ENCODE measurements around the gene UST.
"Not testable (repeated sequence)": the region's sequence is repeated elsewhere in the genome, so short reads cannot be mapped to it uniquely, and the experiment has no call there.

UST gene

GRCh38 chr6:148769304-148769968 is 22.6 kb downstream of the UST start:
- DNase-seq = no peak

DNA sequence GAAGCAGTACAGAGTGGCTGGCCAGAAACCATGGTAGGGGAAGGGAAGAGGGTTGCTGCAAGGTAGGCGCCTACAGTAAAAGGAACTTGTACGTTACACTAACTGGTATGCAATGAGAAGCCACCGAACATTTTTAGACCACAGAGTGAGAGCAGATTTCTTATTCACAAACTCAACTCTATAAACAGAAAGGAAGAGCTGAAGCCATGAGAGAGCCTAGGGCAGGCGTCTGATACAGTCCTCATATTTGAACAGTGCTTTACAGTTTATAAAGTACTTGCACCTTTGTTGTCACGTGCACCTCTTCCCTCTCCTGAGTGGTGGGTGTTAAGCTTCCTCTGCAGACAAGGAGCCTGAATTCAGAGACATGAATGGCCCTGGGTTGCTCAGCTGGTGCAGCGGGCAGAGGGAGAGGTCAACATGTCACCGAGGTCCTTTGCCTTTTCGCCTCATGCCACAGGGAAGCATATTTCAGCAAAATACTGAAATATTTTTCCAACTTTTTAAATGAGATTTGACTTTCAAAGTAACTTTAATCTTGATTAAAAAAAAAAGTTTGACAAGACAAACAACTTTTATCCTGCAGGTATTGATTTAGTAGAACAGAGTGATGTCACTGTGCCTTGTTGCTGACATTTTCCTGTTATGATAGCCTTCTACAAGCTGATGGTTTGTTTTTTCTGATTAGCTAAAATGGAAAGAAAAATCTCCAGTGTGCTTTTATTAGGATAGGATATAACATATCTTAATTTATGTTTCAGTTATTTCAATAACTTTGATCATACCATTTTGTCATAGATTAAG is 23.8 kb downstream of the UST start:
- no peak for DNase-seq

GRCh38 chr6:148771212-148771601 is 24.4 kb downstream of the UST start:
- DNase-seq = no peak

GRCh38 chr6:148771896-148772554 is 25.2 kb downstream of the UST start:
- DNase-seq = no peak

DNA sequence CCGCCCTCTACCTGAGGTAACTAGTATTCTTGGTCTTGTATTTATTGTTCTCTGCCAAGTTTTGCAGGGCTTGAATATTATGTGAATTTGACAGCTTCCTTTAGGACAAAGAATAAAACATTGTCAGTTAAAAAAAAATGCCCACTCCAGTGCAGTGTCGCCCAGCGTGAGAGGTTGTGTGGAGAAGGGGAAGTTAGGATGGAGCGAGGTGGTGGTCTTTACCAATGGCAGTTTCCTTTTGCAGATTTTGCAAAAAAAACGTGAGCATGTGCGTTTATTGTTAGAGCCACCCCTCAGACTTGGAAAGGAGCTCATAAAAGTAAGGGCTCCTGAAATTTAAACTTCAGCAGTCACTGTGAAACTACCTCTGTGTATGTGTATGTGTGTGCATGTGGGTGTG is 28.3 kb downstream of the UST start:
- DNase-seq = no peak

- DNase-seq = peak; percentile 79
These were observed 29.8 kb downstream of the UST start for GRCh38 chr6:148776321-148777308.

- no peak for DNase-seq
These were observed 32.3 kb downstream of the UST start for GRCh38 chr6:148779142-148779562.

DNA sequence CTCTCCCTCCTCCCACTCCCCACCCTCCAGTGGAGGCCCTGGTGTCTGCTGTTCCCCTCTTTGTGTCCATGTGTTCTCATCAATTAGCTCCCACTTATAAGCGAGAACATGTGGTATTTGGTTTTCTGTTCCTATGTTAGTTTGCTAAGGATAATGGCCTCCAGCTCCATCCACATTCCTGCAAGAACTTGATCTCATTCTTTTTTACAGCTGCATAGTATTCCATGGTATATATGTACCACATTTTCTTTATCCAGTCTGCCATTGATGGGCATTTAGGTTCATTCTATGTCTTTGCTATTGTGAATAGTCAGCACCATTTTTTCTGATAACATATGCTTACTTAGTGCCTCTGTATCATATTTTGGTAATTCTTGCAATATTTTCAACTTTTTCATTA is 33.6 kb downstream of the UST start:
- not testable (repeated sequence) for DNase-seq

- DNase-seq = no peak
These were observed 34.1 kb downstream of the UST start for GRCh38 chr6:148780918-148781436.

DNA sequence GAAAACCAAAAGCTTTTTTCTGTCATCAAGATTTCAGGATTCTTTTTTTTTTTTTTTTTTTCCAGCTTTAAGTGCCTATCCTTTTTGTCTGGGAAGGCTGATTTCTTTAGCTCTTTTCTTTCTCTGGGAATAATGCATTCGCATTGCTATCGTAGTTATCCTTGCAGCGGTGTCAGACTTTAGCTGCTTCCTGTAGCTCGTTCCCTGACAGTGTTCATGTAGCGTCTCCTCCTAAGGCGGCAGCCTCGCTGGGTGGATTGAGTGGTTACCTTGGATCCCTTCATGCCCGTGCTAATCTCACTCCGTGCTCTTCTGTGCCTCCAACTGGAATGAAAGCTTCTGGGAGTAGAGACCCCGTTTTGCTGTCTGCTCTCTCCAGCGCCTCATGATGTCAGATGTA is 43.1 kb downstream of the UST start:
- no peak for DNase-seq

DNA sequence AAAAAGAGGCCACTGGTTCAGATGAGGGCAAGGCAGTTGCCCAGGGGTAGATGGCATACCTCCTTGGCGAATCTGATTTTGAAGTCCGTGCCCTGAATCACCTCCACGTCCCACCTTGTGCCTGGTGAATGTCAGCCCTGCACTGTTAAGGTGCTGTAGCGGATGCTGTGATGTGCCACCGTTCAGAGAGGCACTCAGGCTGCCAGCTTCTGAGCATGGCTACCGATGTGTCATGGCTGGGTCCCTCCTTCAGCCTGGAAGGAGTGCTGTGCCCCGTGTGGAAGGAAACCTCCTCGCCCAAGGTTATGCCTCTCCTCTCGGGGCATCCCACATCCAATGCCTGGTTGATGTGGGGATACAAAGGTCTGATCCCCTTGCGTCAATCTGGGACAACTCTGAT is 43.6 kb downstream of the UST start:
- no peak for DNase-seq

- DNase-seq = no peak
These were observed 44.0 kb downstream of the UST start for GRCh38 chr6:148790817-148791216.

DNA sequence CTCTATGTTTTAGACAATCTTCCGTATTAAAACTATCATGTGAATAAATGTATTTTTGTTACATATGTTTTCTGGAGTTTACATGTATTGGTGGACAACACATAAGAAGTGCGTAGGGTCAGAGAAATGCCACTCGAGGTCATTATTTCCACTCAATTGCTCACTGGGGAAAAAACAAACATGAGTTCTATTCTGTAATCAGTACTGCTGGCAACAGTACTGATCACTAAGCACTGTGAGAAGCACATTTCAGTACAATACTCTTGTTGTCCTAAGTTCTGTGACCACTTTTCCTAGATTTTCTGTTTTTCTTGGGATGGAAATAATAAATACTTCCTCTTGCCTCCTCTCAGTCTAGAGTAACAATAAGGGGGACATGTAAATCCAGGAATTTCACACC is 44.5 kb downstream of the UST start:
- no peak for DNase-seq

- DNase-seq = no peak
These were observed 46.9 kb downstream of the UST start for GRCh38 chr6:148793721-148794120.

GRCh38 chr6:148794797-148795196 is 48.0 kb downstream of the UST start:
- no peak for DNase-seq

DNA sequence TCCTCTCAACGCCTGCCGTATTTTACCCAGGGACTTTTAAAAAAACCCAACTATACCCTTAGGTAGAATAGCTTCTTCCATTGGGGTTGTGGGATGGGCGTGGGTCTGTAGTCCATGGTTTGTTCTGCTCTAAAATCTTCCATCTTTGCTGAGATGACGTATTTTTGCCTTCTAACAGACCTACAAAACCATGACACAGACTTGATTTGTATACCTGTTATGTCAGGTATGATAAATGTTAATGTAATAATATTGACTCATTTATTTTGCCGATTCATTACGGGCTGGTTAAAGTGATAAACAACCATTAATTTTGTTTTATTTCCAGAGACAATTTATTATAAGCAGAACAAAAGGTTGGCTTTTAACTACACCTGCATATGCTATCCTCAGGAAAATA is 48.7 kb downstream of the UST start:
- no peak for DNase-seq

- DNase-seq = no peak
These were observed 52.8 kb downstream of the UST start for GRCh38 chr6:148799647-148800046.

DNA sequence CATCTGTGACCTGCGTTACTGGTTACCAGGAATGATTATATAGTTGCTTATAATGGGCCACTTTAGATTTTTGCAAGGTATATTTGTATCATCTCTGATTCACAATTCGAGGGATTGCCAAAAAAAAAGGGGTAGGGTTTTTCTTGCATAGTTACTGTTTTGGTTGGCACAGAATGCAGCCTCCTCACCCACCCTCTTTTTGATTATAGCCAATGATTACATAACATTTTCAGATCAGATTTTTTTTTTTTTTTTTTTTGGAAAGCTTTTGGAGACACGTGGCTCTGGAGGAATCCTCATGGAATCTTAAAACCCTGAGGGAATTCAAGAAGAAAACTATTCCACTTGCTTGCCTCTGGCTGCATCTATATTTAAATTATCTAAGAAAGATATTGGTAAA is 53.7 kb downstream of the UST start:
- no peak for DNase-seq

DNA sequence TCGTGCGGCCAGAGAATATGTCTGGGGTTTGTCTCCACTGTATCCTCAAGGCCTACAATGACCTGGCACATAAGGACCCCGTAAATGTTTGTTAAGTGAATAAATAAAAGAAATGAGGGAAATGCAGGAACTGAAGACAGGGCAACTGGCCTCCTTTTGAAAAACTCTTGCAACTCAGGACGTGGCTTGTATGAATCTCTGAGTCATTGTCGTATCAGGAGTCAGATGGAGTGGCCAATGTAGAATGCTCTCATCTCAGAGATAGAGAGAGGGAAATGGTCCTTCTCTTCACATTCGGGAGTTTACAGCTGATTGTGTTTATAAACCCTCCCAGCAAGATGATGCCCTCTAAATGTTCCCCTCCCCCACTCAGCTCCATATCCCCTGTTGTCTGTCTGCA is 57.1 kb downstream of the UST start:
- peak; percentile 55 for DNase-seq

DNA sequence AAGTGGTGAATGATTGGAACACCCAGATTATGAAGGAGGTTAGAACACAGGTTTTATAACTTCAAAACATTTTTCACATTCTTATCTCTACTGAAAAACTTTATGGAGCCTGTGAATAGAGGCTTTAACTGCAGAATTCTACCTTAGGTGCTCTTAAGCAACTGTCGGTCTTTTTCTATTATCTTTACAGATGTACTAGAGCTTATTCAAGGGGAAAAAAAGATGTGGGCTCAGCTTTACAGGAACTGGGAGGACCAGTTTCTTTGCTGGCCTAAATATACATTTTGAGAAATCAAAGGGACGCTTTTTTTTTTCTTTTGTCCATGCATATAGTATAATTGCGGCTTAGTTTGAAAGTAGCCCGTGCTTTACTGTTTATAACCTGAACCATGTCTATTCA is 58.9 kb downstream of the UST start:
- DNase-seq = no peak

- DNase-seq = no peak
These were observed 61.0 kb downstream of the UST start for GRCh38 chr6:148807784-148808183.

- no peak for DNase-seq
These were observed 62.0 kb downstream of the UST start for GRCh38 chr6:148808786-148809304.

Measured in HCEC 1CT (cell line).